ENCODE results near the gene SLC38A2. TPM values are rescaled to one million over a fixed set of nuclear protein-coding genes. Genes with fewer than 3 reads are reported as not detected.

The SLC38A2 gene
- total RNA-seq, 2 experiments from 2014 or later, result 213 to 222 TPM

GRCh38 chr12:46408441-46408840, 35.9 kb upstream of the SLC38A2 start:
- TF ChIP-seq, protein P1, sequence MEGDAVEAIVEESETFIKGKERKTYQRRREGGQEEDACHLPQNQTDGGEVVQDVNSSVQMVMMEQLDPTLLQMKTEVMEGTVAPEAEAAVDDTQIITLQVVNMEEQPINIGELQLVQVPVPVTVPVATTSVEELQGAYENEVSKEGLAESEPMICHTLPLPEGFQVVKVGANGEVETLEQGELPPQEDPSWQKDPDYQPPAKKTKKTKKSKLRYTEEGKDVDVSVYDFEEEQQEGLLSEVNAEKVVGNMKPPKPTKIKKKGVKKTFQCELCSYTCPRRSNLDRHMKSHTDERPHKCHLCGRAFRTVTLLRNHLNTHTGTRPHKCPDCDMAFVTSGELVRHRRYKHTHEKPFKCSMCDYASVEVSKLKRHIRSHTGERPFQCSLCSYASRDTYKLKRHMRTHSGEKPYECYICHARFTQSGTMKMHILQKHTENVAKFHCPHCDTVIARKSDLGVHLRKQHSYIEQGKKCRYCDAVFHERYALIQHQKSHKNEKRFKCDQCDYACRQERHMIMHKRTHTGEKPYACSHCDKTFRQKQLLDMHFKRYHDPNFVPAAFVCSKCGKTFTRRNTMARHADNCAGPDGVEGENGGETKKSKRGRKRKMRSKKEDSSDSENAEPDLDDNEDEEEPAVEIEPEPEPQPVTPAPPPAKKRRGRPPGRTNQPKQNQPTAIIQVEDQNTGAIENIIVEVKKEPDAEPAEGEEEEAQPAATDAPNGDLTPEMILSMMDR (IDR thresholded peaks at IDR 0.05), result no peak
- H3K36me3 ChIP-seq (ENCODE audit: insufficient read depth, low read length), result no peaks in the 10 kb centered on the region
- ATAC-seq (ENCODE audit: poor library complexity), result no peak
- DNase-seq, result no peak
- intact Hi-C loops (cut with DNase I, micrococcal nuclease), result no loop called here
- Mint-ChIP-seq H3K27ac (no peak overlapping the region), H3K36me3 (ENCODE audit: low read depth) (no peaks in the 10 kb centered on the region), H3K4me3 (no peak overlapping the region), H3K27me3 (no peaks in the 10 kb centered on the region), H3K4me1 (ENCODE audit: low read depth) (peaks cover 15% of the 10 kb centered on the region), H3K9me3 (peaks cover 2% of the 10 kb centered on the region)
- H3K27ac ChIP-seq (ENCODE audit: low read depth in 1 of 2, low read length in 2 of 2), result no peak overlapping the region
- H3K9me3 ChIP-seq (ENCODE audit: control insufficient read depth in 1 of 2, insufficient read depth in 1 of 2, low read length in 2 of 2), result no peaks in the 10 kb centered on the region
- CTCF ChIA-PET, result no interaction called here
- no peak overlapping the region for H3K4me3 ChIP-seq (ENCODE audit: low read length)
- POLR2A ChIA-PET, result no interaction called here
- H3K4me1 ChIP-seq (ENCODE audit: insufficient read depth, low read length), result no peaks in the 10 kb centered on the region
- no peaks in the 10 kb centered on the region for H3K27me3 ChIP-seq (ENCODE audit: control insufficient read depth in 1 of 2, insufficient read depth in 2 of 2, low read length in 2 of 2)

DNA sequence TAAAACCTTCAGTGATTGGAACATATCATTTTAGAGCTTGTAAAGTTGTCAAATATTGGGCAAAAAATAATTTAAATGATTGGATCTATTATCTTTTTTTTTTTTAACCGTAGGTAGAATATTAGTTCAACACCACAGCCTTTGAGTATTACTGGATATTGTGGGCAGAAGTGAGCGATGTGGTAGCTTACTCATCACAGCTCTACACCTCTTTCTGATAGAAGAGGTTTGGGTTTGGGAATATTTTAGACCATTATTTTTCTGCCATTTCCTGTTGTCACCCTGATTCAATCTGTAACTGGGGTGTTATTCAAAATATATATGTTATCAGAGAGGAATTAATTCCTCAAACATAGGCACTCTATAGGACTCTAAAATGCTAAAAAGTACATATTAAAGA, 34.8 kb upstream of the SLC38A2 start:
- Histone ChIP-seq H3K27ac (ENCODE audit: low read depth in 1 of 2, low read length in 2 of 2) (no peak overlapping the region), H3K9me3 (ENCODE audit: control insufficient read depth in 1 of 2, insufficient read depth in 1 of 2, low read length in 2 of 2) (no peaks in the 10 kb centered on the region), H3K4me1 (ENCODE audit: insufficient read depth, low read length) (no peaks in the 10 kb centered on the region), H3K27me3 (ENCODE audit: control insufficient read depth in 1 of 2, insufficient read depth in 2 of 2, low read length in 2 of 2) (no peaks in the 10 kb centered on the region), H3K36me3 (ENCODE audit: insufficient read depth, low read length) (no peaks in the 10 kb centered on the region), H3K4me3 (ENCODE audit: low read length) (no peak overlapping the region)
- ChIA-PET CTCF (no interaction called here), POLR2A (interaction anchor here (0.6 kb wide), 1 partner anchor 179 kb away, joined by 3 read pairs; no protein-coding TSS in a partner anchor)
- ATAC-seq (ENCODE audit: poor library complexity) (no peak), DNase-seq (no peak)
- H3K4me1 Mint-ChIP-seq (ENCODE audit: low read depth), result peaks cover 25% of the 10 kb centered on the region
- H3K9me3 Mint-ChIP-seq, result peaks cover 2% of the 10 kb centered on the region
- intact Hi-C loops (cut with DNase I, micrococcal nuclease), result no loop called here
- no peak overlapping the region for H3K27ac Mint-ChIP-seq
- H3K36me3 Mint-ChIP-seq (ENCODE audit: low read depth), result no peaks in the 10 kb centered on the region
- H3K27me3 Mint-ChIP-seq, result no peaks in the 10 kb centered on the region
- H3K4me3 Mint-ChIP-seq, result no peak overlapping the region
- TF ChIP-seq, protein P1 (IDR thresholded peaks at IDR 0.05), result no peak

DNA sequence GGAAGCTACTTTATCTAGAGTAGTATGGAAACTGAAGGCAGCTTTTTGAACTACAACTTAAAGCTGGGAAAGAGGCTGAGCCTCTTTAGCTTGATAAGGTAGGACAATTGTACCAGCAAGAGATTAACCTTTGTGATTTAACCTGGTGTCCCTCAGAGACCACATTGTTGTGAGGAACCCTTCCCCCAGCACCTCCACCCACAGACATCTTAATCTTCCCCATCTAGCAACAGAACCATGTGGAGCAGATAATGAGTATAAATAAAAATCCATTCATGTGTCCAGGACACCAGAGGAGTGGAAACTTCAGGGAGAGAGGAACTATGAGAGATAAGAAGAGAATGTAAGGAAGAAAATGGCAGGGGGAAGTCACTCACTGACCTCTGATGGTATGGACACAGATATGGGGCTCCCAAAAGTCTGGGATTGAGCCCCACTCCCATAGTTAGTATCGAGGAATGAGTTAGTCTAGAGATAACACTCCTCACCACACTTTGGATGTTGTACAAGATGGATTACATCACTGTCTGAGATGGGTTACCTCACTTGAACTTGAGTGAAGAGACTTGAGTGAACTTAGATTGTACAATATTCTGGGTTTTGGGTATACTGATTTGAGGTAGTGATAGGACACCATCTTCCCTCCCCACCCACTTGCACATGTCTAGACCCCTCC, 33.9 kb upstream of the SLC38A2 start:
- intact Hi-C loops (cut with DNase I, micrococcal nuclease), result no loop called here
- Mint-ChIP-seq H3K27me3 (no peaks in the 10 kb centered on the region), H3K4me1 (ENCODE audit: low read depth) (peaks cover 31% of the 10 kb centered on the region), H3K36me3 (ENCODE audit: low read depth) (no peaks in the 10 kb centered on the region), H3K9me3 (peaks cover 2% of the 10 kb centered on the region), H3K27ac (no peak overlapping the region), H3K4me3 (no peak overlapping the region)
- no peaks in the 10 kb centered on the region for H3K36me3 ChIP-seq (ENCODE audit: insufficient read depth, low read length)
- no peak overlapping the region for H3K27ac ChIP-seq (ENCODE audit: low read depth in 1 of 2, low read length in 2 of 2)
- ChIA-PET CTCF (no interaction called here), POLR2A (no interaction called here)
- DNase-seq (no peak), ATAC-seq (ENCODE audit: poor library complexity) (no peak)
- TF ChIP-seq, protein P1 (IDR thresholded peaks at IDR 0.05), result no peak
- H3K27me3 ChIP-seq (ENCODE audit: control insufficient read depth in 1 of 2, insufficient read depth in 2 of 2, low read length in 2 of 2), result no peaks in the 10 kb centered on the region
- no peak overlapping the region for H3K4me3 ChIP-seq (ENCODE audit: low read length)
- no peaks in the 10 kb centered on the region for H3K9me3 ChIP-seq (ENCODE audit: control insufficient read depth in 1 of 2, insufficient read depth in 1 of 2, low read length in 2 of 2)
- H3K4me1 ChIP-seq (ENCODE audit: insufficient read depth, low read length), result no peaks in the 10 kb centered on the region

All from CD4-positive, alpha-beta T cell (primary cell).